NT2/D1 (cell line): ENCODE results near the gene SKP1.

Source experiments
- DNase-seq: peaks from one replicate; pipeline ENCODE4 v3.0.0-alpha.2; 2011; ENCODE audit warnings: low read depth, low spot score
- H3K27me3 ChIP-seq: 2 replicates; pipeline ENCODE4 v1.6.0; 2011; ENCODE audit warnings: mild to moderate bottlenecking; ENCODE audit not compliant: insufficient read length, insufficient read depth
- H3K36me3 ChIP-seq: 2 replicates; pipeline ENCODE4 v1.6.1; 2011; ENCODE audit warnings: mild to moderate bottlenecking, low read length, mixed read lengths; ENCODE audit not compliant: insufficient read depth, insufficient read length
- H3K4me1 ChIP-seq: 2 replicates; pipeline ENCODE4 v1.5.1; 2011; ENCODE audit not compliant: insufficient read depth, insufficient read length
- H3K4me3 ChIP-seq: 2 replicates; pipeline ENCODE4 v1.5.1; 2011; ENCODE audit warnings: low read depth; ENCODE audit not compliant: insufficient read length
- H3K9ac ChIP-seq: 2 replicates; pipeline ENCODE4 v1.6.0; 2011; ENCODE audit warnings: low read depth; ENCODE audit not compliant: insufficient read length
- H3K9me3 ChIP-seq: 2 replicates; pipeline ENCODE4 v1.5.1; 2011; ENCODE audit warnings: mild to moderate bottlenecking, low read length; ENCODE audit not compliant: insufficient read depth
- SUZ12 ChIP-seq: IDR thresholded peaks from 2 replicates; pipeline ENCODE4 v1.6.1; 2011; ENCODE audit not compliant: insufficient read length, insufficient read depth; ENCODE audit errors: extremely low read depth
- YY1 ChIP-seq: IDR thresholded peaks from 2 replicates; pipeline ENCODE4 v1.6.1; 2011; ENCODE audit not compliant: insufficient read length, insufficient read depth
- ZNF274 ChIP-seq: IDR thresholded peaks from 2 replicates; pipeline ENCODE4 v1.6.1; 2011; ENCODE audit warnings: mild to moderate bottlenecking, low read depth, low read length

SKP1 gene

GRCh38 chr5:134209477-134210245 is 32.9 kb upstream of the SKP1 start:
- no peak for TF ChIP-seq ZNF274
- no peak for TF ChIP-seq YY1
- no peak for TF ChIP-seq SUZ12
- H3K9me3 ChIP-seq: no peaks in the 10 kb centered on the region
- H3K36me3 ChIP-seq: peaks cover 21% of the 10 kb centered on the region
- peaks cover 2% of the 10 kb centered on the region for H3K4me1 ChIP-seq
- no peaks in the 10 kb centered on the region for H3K27me3 ChIP-seq
- DNase-seq: no peak
- no peak overlapping the region for H3K4me3 ChIP-seq
- no peak overlapping the region for H3K9ac ChIP-seq

GRCh38 chr5:134207696-134208095 is 30.9 kb upstream of the SKP1 start:
- Histone ChIP-seq H3K9me3 (no peaks in the 10 kb centered on the region), H3K27me3 (no peaks in the 10 kb centered on the region), H3K4me3 (no peak overlapping the region), H3K4me1 (peaks cover 2% of the 10 kb centered on the region), H3K36me3 (peaks cover 29% of the 10 kb centered on the region), H3K9ac (no peak overlapping the region)
- TF ChIP-seq SUZ12 (no peak), ZNF274 (no peak), YY1 (no peak)
- no peak for DNase-seq

- Histone ChIP-seq H3K4me1 (peaks cover 2% of the 10 kb centered on the region), H3K4me3 (no peak overlapping the region), H3K27me3 (no peaks in the 10 kb centered on the region), H3K36me3 (peaks cover 36% of the 10 kb centered on the region), H3K9ac (no peak overlapping the region), H3K9me3 (no peaks in the 10 kb centered on the region)
- DNase-seq: no peak
- TF ChIP-seq YY1 (no peak), SUZ12 (no peak), ZNF274 (no peak)
Observed at GRCh38 chr5:134206627-134207160, 29.9 kb upstream of the SKP1 start.

GRCh38 chr5:134204575-134204974 is 27.8 kb upstream of the SKP1 start:
- TF ChIP-seq SUZ12 (no peak), YY1 (no peak), ZNF274 (no peak)
- peaks cover 56% of the 10 kb centered on the region for H3K36me3 ChIP-seq
- no peak overlapping the region for H3K4me3 ChIP-seq
- no peak for DNase-seq
- H3K9me3 ChIP-seq: no peaks in the 10 kb centered on the region
- H3K4me1 ChIP-seq: peaks cover 2% of the 10 kb centered on the region
- no peaks in the 10 kb centered on the region for H3K27me3 ChIP-seq
- H3K9ac ChIP-seq: no peak overlapping the region

- TF ChIP-seq ZNF274 (no peak), YY1 (no peak), SUZ12 (no peak)
- H3K27me3 ChIP-seq: no peaks in the 10 kb centered on the region
Observed at GRCh38 chr5:134203630-134204029, 26.9 kb upstream of the SKP1 start.

GRCh38 chr5:134195666-134196065 is 18.9 kb upstream of the SKP1 start:
- no peak overlapping the region for H3K4me3 ChIP-seq
- no peaks in the 10 kb centered on the region for H3K27me3 ChIP-seq
- peaks cover 44% of the 10 kb centered on the region for H3K36me3 ChIP-seq
- H3K4me1 ChIP-seq: no peaks in the 10 kb centered on the region
- no peaks in the 10 kb centered on the region for H3K9me3 ChIP-seq
- DNase-seq: no peak
- no peak for TF ChIP-seq YY1
- no peak for TF ChIP-seq ZNF274
- no peak for TF ChIP-seq SUZ12
- H3K9ac ChIP-seq: no peak overlapping the region

More at GRCh38 chr5:134203630-134204029, 26.9 kb upstream of the SKP1 start:
- peaks cover 2% of the 10 kb centered on the region for H3K4me1 ChIP-seq
- H3K9ac ChIP-seq: no peak overlapping the region
- DNase-seq: no peak
- no peak overlapping the region for H3K4me3 ChIP-seq
- H3K9me3 ChIP-seq: no peaks in the 10 kb centered on the region
- H3K36me3 ChIP-seq: peaks cover 65% of the 10 kb centered on the region

- no peak for TF ChIP-seq YY1
- no peak for TF ChIP-seq SUZ12
- TF ChIP-seq ZNF274: no peak
- Histone ChIP-seq H3K4me3 (no peak overlapping the region), H3K36me3 (no peaks in the 10 kb centered on the region), H3K4me1 (peaks cover 2% of the 10 kb centered on the region), H3K9me3 (no peaks in the 10 kb centered on the region), H3K9ac (no peak overlapping the region), H3K27me3 (no peaks in the 10 kb centered on the region)
- DNase-seq: no peak
Observed at GRCh38 chr5:134189031-134189430, 12.3 kb upstream of the SKP1 start.
